ENCODE measurements around the gene PALMD. TPM values are rescaled to one million over a fixed set of nuclear protein-coding genes. Genes with fewer than 3 reads are reported as not detected.

The PALMD gene
- total RNA-seq, 1 experiment from 2014 or later: not detected

- H3K4me2 ChIP-seq (ENCODE audit: insufficient read depth, insufficient read length, low read length): no peak overlapping the region
- no peaks in the 10 kb centered on the region for H3K27me3 Mint-ChIP-seq (ENCODE audit: low read depth)
- H2BK120ac ChIP-seq (ENCODE audit: low read depth, low read length, poor library complexity, severe bottlenecking): no peak overlapping the region
- H4K5ac ChIP-seq (ENCODE audit: insufficient read length, low read depth, low read length): no peak overlapping the region
- H2BK5ac ChIP-seq (ENCODE audit: insufficient read length, low read length): no peak overlapping the region
- no peaks in the 10 kb centered on the region for H3K36me3 Mint-ChIP-seq (ENCODE audit: insufficient read depth in 1 of 3, low read depth in 3 of 3)
- DNase-seq: no peak
- peaks cover 3 to 6% of the 10 kb centered on the region in 2 experiments for H3K4me1 Mint-ChIP-seq
- H3K9ac ChIP-seq (ENCODE audit: extremely low read depth, insufficient read length, low read length): no peak overlapping the region
- no peak overlapping the region for H3K27ac Mint-ChIP-seq
- H2BK20ac ChIP-seq (ENCODE audit: low read depth, low read length, poor library complexity, severe bottlenecking): no peak overlapping the region
- H3K4ac ChIP-seq (ENCODE audit: low read depth, low read length): no peak overlapping the region
- no peaks in the 10 kb centered on the region for H4K20me1 ChIP-seq (ENCODE audit: control insufficient read depth, insufficient read depth, insufficient read length)
- H2AK5ac ChIP-seq (ENCODE audit: insufficient read length, low read length): no peak overlapping the region
- no peaks in the 10 kb centered on the region for H3K79me2 ChIP-seq (ENCODE audit: insufficient read depth, low read length)
- WGBS (ENCODE audit: extremely low coverage, insufficient read length, low lambda C conversion rate): no CpG with 5 or more reads among the region's 3 CpGs
- no peak overlapping the region for H3T11ph ChIP-seq (ENCODE audit: low read length)
- no peaks in the 10 kb centered on the region for H3K23me2 ChIP-seq (ENCODE audit: insufficient read length, low read depth, low read length, poor library complexity, severe bottlenecking)
- no peak overlapping the region for H2BK12ac ChIP-seq (ENCODE audit: insufficient read length, low read depth, low read length)
- no peaks in the 10 kb centered on the region for H3K27me3 ChIP-seq (ENCODE audit: insufficient read depth, low read length)
- no peaks in the 10 kb centered on the region for H3K9me3 Mint-ChIP-seq
- no peaks in the 10 kb centered on the region for H3K9me3 ChIP-seq (ENCODE audit: control insufficient read depth, low read depth, low read length)
- no peak overlapping the region for H3K56ac ChIP-seq (ENCODE audit: insufficient read length, low read depth, low read length)
- no peak overlapping the region for H3K4me3 Mint-ChIP-seq
- H3K27ac ChIP-seq (ENCODE audit: insufficient read length, low read depth, low read length): no peak overlapping the region
- H3K23ac ChIP-seq (ENCODE audit: insufficient read length, low read depth, low read length): no peak overlapping the region
- TF ChIP-seq, protein P1, sequence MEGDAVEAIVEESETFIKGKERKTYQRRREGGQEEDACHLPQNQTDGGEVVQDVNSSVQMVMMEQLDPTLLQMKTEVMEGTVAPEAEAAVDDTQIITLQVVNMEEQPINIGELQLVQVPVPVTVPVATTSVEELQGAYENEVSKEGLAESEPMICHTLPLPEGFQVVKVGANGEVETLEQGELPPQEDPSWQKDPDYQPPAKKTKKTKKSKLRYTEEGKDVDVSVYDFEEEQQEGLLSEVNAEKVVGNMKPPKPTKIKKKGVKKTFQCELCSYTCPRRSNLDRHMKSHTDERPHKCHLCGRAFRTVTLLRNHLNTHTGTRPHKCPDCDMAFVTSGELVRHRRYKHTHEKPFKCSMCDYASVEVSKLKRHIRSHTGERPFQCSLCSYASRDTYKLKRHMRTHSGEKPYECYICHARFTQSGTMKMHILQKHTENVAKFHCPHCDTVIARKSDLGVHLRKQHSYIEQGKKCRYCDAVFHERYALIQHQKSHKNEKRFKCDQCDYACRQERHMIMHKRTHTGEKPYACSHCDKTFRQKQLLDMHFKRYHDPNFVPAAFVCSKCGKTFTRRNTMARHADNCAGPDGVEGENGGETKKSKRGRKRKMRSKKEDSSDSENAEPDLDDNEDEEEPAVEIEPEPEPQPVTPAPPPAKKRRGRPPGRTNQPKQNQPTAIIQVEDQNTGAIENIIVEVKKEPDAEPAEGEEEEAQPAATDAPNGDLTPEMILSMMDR (conservative IDR thresholded peaks at IDR 0.05): 0 out of 3 replicates have a peak, but pooled peaks have one; percentile 17
- no peak overlapping the region for H2BK15ac ChIP-seq (ENCODE audit: low read depth, low read length)
- no peak overlapping the region for H4K91ac ChIP-seq (ENCODE audit: insufficient read length, low read depth, low read length)
- H3K4me1 ChIP-seq (ENCODE audit: insufficient read depth, low read length): no peaks in the 10 kb centered on the region
- H3K79me1 ChIP-seq (ENCODE audit: insufficient read depth, low read depth, low read length, poor library complexity, severe bottlenecking): no peaks in the 10 kb centered on the region
- H4K8ac ChIP-seq (replicated peaks; ENCODE audit: insufficient read length, low read depth, low read length): no peak overlapping the region
- no peak overlapping the region for H3K18ac ChIP-seq (ENCODE audit: insufficient read length, low read depth, low read length)
- no peak overlapping the region for H3K14ac ChIP-seq (ENCODE audit: insufficient read depth, low read length)
- no peak overlapping the region for H2AFZ ChIP-seq (ENCODE audit: low read length)
These were observed 35.7 kb downstream of the PALMD start for GRCh38 chr1:99681583-99681982.

All from H9 (cell line).